B cell (primary cell): ENCODE data around the gene PLD5.
"Not testable (repeated sequence)": the region's sequence is repeated elsewhere in the genome, so short reads cannot be mapped to it uniquely, and the experiment has no call there.

ENCODE experiments used
- CTCF ChIP-seq: fragments of 200-600 bp; IDR thresholded peaks from one replicate; pipeline ENCODE4 v1.8.0; 2022; ENCODE audit warnings: antibody characterized with exemption, mild to moderate bottlenecking
- EZH2 ChIP-seq: IDR thresholded peaks from 2 replicates; pipeline ENCODE4 v1.6.1; 2012; ENCODE audit warnings: borderline replicate concordance, low read depth, mild to moderate bottlenecking, moderate library complexity, low read length; ENCODE audit not compliant: insufficient read depth, poor library complexity, severe bottlenecking

- not testable (repeated sequence) for TF ChIP-seq CTCF, EZH2
Measured at GRCh38 chr1:242097283-242097682, 427.2 kb downstream of the PLD5 start.
